ENCODE results near the gene MAB21L3.

MAB21L3 gene

GRCh38 chr1:116075990-116076389, 35.2 kb upstream of the MAB21L3 start:
- TF ChIP-seq L3MBTL2 (conservative IDR thresholded peaks at IDR 0.05) (no peak), ZNF384 (IDR thresholded peaks at IDR 0.05) (no peak), NFRKB (IDR thresholded peaks at IDR 0.05) (no peak), FOXM1 (IDR thresholded peaks at IDR 0.05; ENCODE audit: borderline replicate concordance) (no peak), BHLHE40 (IDR thresholded peaks at IDR 0.05; ENCODE audit: borderline replicate concordance) (no peak), FOXK2 (IDR thresholded peaks at IDR 0.05) (no peak), PKNOX1 (IDR thresholded peaks at IDR 0.05) (no peak), FOXA1 (IDR thresholded peaks at IDR 0.05) (no peak)
- no peak for DNase-seq (ENCODE audit: extremely low spot score)
- POLR2A ChIA-PET = no interaction called here
- CTCF ChIA-PET = no interaction called here

- ChIA-PET CTCF (no interaction called here), POLR2A (no interaction called here)
- no peak for DNase-seq (ENCODE audit: extremely low spot score)
- TF ChIP-seq PKNOX1 (IDR thresholded peaks at IDR 0.05) = no peak
- TF ChIP-seq TARDBP (IDR thresholded peaks at IDR 0.05) = no peak
Observed at GRCh38 chr1:116076831-116077230, 34.4 kb upstream of the MAB21L3 start.

- no peak for DNase-seq (ENCODE audit: extremely low spot score)
- TF ChIP-seq SP1 (IDR thresholded peaks at IDR 0.05) (no peak), SUZ12 (IDR thresholded peaks at IDR 0.05) (no peak), ZNF384 (IDR thresholded peaks at IDR 0.05) (no peak), L3MBTL2 (conservative IDR thresholded peaks at IDR 0.05) (no peak), FOXK2 (IDR thresholded peaks at IDR 0.05) (no peak)
- ChIA-PET POLR2A (no interaction called here), CTCF (no interaction called here)
Observed at GRCh38 chr1:116078699-116079223, 32.4 kb upstream of the MAB21L3 start.

GRCh38 chr1:116087628-116088027, 23.6 kb upstream of the MAB21L3 start:
- ChIA-PET POLR2A (no interaction called here), CTCF (interaction anchor here (0.6 kb wide), 1 partner anchor 12 kb away, joined by 3 read pairs; no protein-coding TSS in a partner anchor)
- no peak for DNase-seq (ENCODE audit: extremely low spot score)
- no peak for TF ChIP-seq LEF1 (IDR thresholded peaks at IDR 0.05; ENCODE audit: borderline replicate concordance)
- TF ChIP-seq L3MBTL2 (conservative IDR thresholded peaks at IDR 0.05) = no peak
- TF ChIP-seq HDGF (IDR thresholded peaks at IDR 0.05; ENCODE audit: borderline replicate concordance) = no peak

- POLR2A ChIA-PET = no interaction called here
- no peak for DNase-seq (ENCODE audit: extremely low spot score)
- TF ChIP-seq FOXA1 (IDR thresholded peaks at IDR 0.05) = no peak
- no peak for TF ChIP-seq CTBP1 (IDR thresholded peaks at IDR 0.05; ENCODE audit: borderline replicate concordance)
- no peak for TF ChIP-seq L3MBTL2 (conservative IDR thresholded peaks at IDR 0.05)
- CTCF ChIA-PET = no interaction called here
Observed at GRCh38 chr1:116089870-116090269, 21.3 kb upstream of the MAB21L3 start.

- no peak for DNase-seq (ENCODE audit: extremely low spot score)
- ChIA-PET POLR2A (no interaction called here), CTCF (interaction anchor here (0.5 kb wide), 1 partner anchor 70 kb away, joined by 3 read pairs; no protein-coding TSS in a partner anchor)
- TF ChIP-seq TARDBP (IDR thresholded peaks at IDR 0.05) (no peak), ELF4 (IDR thresholded peaks at IDR 0.05) (no peak), CTBP1 (IDR thresholded peaks at IDR 0.05; ENCODE audit: borderline replicate concordance) (no peak), HDGF (IDR thresholded peaks at IDR 0.05; ENCODE audit: borderline replicate concordance) (no peak), SUZ12 (IDR thresholded peaks at IDR 0.05) (no peak), FOXM1 (IDR thresholded peaks at IDR 0.05; ENCODE audit: borderline replicate concordance) (no peak), LEF1 (IDR thresholded peaks at IDR 0.05; ENCODE audit: borderline replicate concordance) (no peak), FOXK2 (IDR thresholded peaks at IDR 0.05) (no peak), PKNOX1 (IDR thresholded peaks at IDR 0.05) (no peak), SP1 (IDR thresholded peaks at IDR 0.05) (no peak), ARNT (IDR thresholded peaks at IDR 0.05) (no peak)
Observed at GRCh38 chr1:116091083-116091482, 20.1 kb upstream of the MAB21L3 start.

GRCh38 chr1:116092752-116093489, 18.3 kb upstream of the MAB21L3 start:
- no peak for TF ChIP-seq FOXA1 (IDR thresholded peaks at IDR 0.05)
- no peak for TF ChIP-seq SP1 (IDR thresholded peaks at IDR 0.05)
- TF ChIP-seq FOXK2 (IDR thresholded peaks at IDR 0.05) = no peak
- ChIA-PET CTCF (no interaction called here), POLR2A (no interaction called here)
- DNase-seq (ENCODE audit: extremely low spot score) = no peak

GRCh38 chr1:116095027-116095426, 16.2 kb upstream of the MAB21L3 start:
- ChIA-PET CTCF (no interaction called here), POLR2A (no interaction called here)
- DNase-seq (ENCODE audit: extremely low spot score) = no peak
- TF ChIP-seq SUZ12 (IDR thresholded peaks at IDR 0.05) (no peak), FOXK2 (IDR thresholded peaks at IDR 0.05) (no peak), FOXA1 (IDR thresholded peaks at IDR 0.05) (no peak), HDGF (IDR thresholded peaks at IDR 0.05; ENCODE audit: borderline replicate concordance) (no peak), ELF4 (IDR thresholded peaks at IDR 0.05) (no peak), CTBP1 (IDR thresholded peaks at IDR 0.05; ENCODE audit: borderline replicate concordance) (no peak), FOXM1 (IDR thresholded peaks at IDR 0.05; ENCODE audit: borderline replicate concordance) (no peak), ARNT (IDR thresholded peaks at IDR 0.05) (no peak)
